Trophoblast cell (in vitro differentiated cells and primary cell): Measurements from ENCODE around the gene PLEK.

Source experiments
- DNase-seq, 2 donors: peaks; one replicate each; pipeline ENCODE4 v3.0.0-alpha.2; 2016
- H2AFZ ChIP-seq: 2 replicates; pipeline ENCODE4 v1.6.1; 2013; ENCODE audit warnings: low read length, moderate library complexity, mild to moderate bottlenecking; ENCODE audit not compliant: insufficient read depth, poor library complexity
- H2AK5ac ChIP-seq: 2 replicates; pipeline ENCODE4 v1.6.1; 2013; ENCODE audit warnings: mild to moderate bottlenecking, low read length
- H2BK120ac ChIP-seq: 2 replicates; pipeline ENCODE4 v1.6.1; 2013; ENCODE audit warnings: low read length, mild to moderate bottlenecking, moderate library complexity; ENCODE audit not compliant: insufficient read depth, poor library complexity
- H2BK12ac ChIP-seq: 2 replicates; pipeline ENCODE4 v1.6.1; 2013; ENCODE audit warnings: mild to moderate bottlenecking, low read length, moderate library complexity
- H2BK5ac ChIP-seq: 2 replicates; pipeline ENCODE4 v1.6.1; 2013; ENCODE audit warnings: low read length, low read depth, moderate library complexity, mild to moderate bottlenecking; ENCODE audit not compliant: poor library complexity
- H3K14ac ChIP-seq: 2 replicates; pipeline ENCODE4 v1.6.1; 2013; ENCODE audit warnings: mild to moderate bottlenecking, low read length
- H3K18ac ChIP-seq: 2 replicates; pipeline ENCODE4 v1.6.1; 2013; ENCODE audit warnings: mild to moderate bottlenecking, low read length
- H3K23ac ChIP-seq: 2 replicates; pipeline ENCODE4 v1.6.1; 2013; ENCODE audit warnings: low read length
- H3K27ac ChIP-seq: 2 replicates; pipeline ENCODE4 v1.5.1; 2013; ENCODE audit warnings: low read depth, mild to moderate bottlenecking, inconsistent platforms, low read length, moderate library complexity
- H3K27me3 ChIP-seq: 2 replicates; pipeline ENCODE4 v1.6.1; 2013; ENCODE audit warnings: inconsistent platforms, mild to moderate bottlenecking, low read length, moderate library complexity; ENCODE audit not compliant: insufficient read depth
- H3K36me3 ChIP-seq, 2 experiments: 1 replicate in 1 of 2; 2 replicates in 1 of 2; pipeline ENCODE4 v1.6.1; 2013; ENCODE audit warnings: low read length in 2 of 2, mild to moderate bottlenecking in 2 of 2, moderate library complexity in 1 of 2; ENCODE audit not compliant: insufficient read depth in 2 of 2, control insufficient read depth in 1 of 2
- H3K4ac ChIP-seq: 2 replicates; pipeline ENCODE4 v1.6.1; 2013; ENCODE audit warnings: low read depth, mild to moderate bottlenecking, low read length, moderate library complexity
- H3K4me1 ChIP-seq, 2 experiments: 1 replicate in 1 of 2; 2 replicates in 1 of 2; pipeline ENCODE4 v1.6.1; 2013; ENCODE audit warnings: low read length in 2 of 2, mild to moderate bottlenecking in 2 of 2, moderate library complexity in 1 of 2; ENCODE audit not compliant: insufficient read depth in 2 of 2, control insufficient read depth in 1 of 2
- H3K4me2 ChIP-seq: 2 replicates; pipeline ENCODE4 v1.6.1; 2013; ENCODE audit warnings: inconsistent platforms, mild to moderate bottlenecking, low read length, moderate library complexity
- H3K4me3 ChIP-seq: 2 replicates; pipeline ENCODE4 v1.5.1; 2013; ENCODE audit warnings: mild to moderate bottlenecking, low read depth, low read length, inconsistent platforms
- H3K79me1 ChIP-seq: one replicate; pipeline ENCODE4 v1.6.1; 2013; ENCODE audit warnings: low read length
- H3K79me2 ChIP-seq: 2 replicates; pipeline ENCODE4 v1.6.1; 2013; ENCODE audit warnings: low read length, mild to moderate bottlenecking; ENCODE audit not compliant: control insufficient read depth, insufficient read depth, poor library complexity
- H3K9ac ChIP-seq: 2 replicates; pipeline ENCODE4 v1.6.1; 2013; ENCODE audit warnings: mild to moderate bottlenecking, low read length
- H3K9me3 ChIP-seq: 2 replicates; pipeline ENCODE4 v1.6.1; 2013; ENCODE audit warnings: low read depth, mild to moderate bottlenecking, control low read depth, inconsistent platforms, low read length; ENCODE audit not compliant: insufficient read depth
- H4K12ac ChIP-seq: 2 replicates; pipeline ENCODE4 v1.6.1; 2013; ENCODE audit warnings: low read depth, mild to moderate bottlenecking, low read length, moderate library complexity
- H4K8ac ChIP-seq: 2 replicates; pipeline ENCODE4 v1.6.1; 2013; ENCODE audit warnings: low read depth, mild to moderate bottlenecking, low read length, moderate library complexity
- H4K91ac ChIP-seq: one replicate; pipeline ENCODE4 v1.6.1; 2013; ENCODE audit warnings: low read depth, mild to moderate bottlenecking, low read length, moderate library complexity
- WGBS: extraction: QIAGEN DNeasy Blood & Tissue Kit; methylation state at CpG from one replicate; pipeline ENCODE4 v1.1.7; 2013; ENCODE audit warnings: missing lambda C conversion rate; ENCODE audit not compliant: insufficient read length, insufficient coverage; ENCODE audit errors: extremely low coverage; 5-methylcytosine and 5-hydroxymethylcytosine counted together

PLEK gene

GRCh38 chr2:68371581-68371980 is 6.5 kb downstream of the PLEK start:
- Histone ChIP-seq H3K27ac (no peak overlapping the region), H2BK12ac (no peak overlapping the region), H3K79me1 (no peaks in the 10 kb centered on the region), H3K18ac (no peak overlapping the region), H3K79me2 (no peaks in the 10 kb centered on the region), H3K4me2 (no peak overlapping the region), H3K4me3 (no peak overlapping the region), H3K23ac (no peak overlapping the region), H2BK120ac (no peak overlapping the region), H2BK5ac (no peak overlapping the region), H3K27me3 (no peaks in the 10 kb centered on the region), H3K4me1 (no peaks in the 10 kb centered on the region), H3K9ac (no peak overlapping the region), H2AFZ (no peak overlapping the region), H3K14ac (no peak overlapping the region), H3K9me3 (no peaks in the 10 kb centered on the region), H4K8ac (no peak overlapping the region), H2AK5ac (no peak overlapping the region), H3K36me3 (no peaks in the 10 kb centered on the region), H4K91ac (no peak overlapping the region), H4K12ac (no peak overlapping the region), H3K4ac (no peak overlapping the region)
- WGBS = no CpG with 5 or more reads among the region's 3 CpGs
- no peak for DNase-seq

- Histone ChIP-seq H3K9me3 (no peaks in the 10 kb centered on the region), H3K4me3 (no peak overlapping the region), H2BK12ac (no peak overlapping the region), H2AFZ (no peak overlapping the region), H3K27me3 (no peaks in the 10 kb centered on the region), H4K91ac (no peak overlapping the region), H3K4ac (no peak overlapping the region), H3K4me1 (no peaks in the 10 kb centered on the region), H3K27ac (no peak overlapping the region), H2AK5ac (no peak overlapping the region), H3K9ac (no peak overlapping the region), H3K79me2 (no peaks in the 10 kb centered on the region), H2BK5ac (no peak overlapping the region), H3K14ac (no peak overlapping the region), H3K23ac (no peak overlapping the region), H4K12ac (no peak overlapping the region), H2BK120ac (no peak overlapping the region), H3K4me2 (no peak overlapping the region), H3K36me3 (no peaks in the 10 kb centered on the region), H3K18ac (no peak overlapping the region), H3K79me1 (no peaks in the 10 kb centered on the region), H4K8ac (no peak overlapping the region)
- no CpG with 5 or more reads among the region's 2 CpGs for WGBS
- no peak for DNase-seq
Measured at GRCh38 chr2:68372485-68372884, 7.4 kb downstream of the PLEK start.

GRCh38 chr2:68374184-68374583 is 9.1 kb downstream of the PLEK start:
- WGBS = no CpG with 5 or more reads among the region's 2 CpGs
- Histone ChIP-seq H3K4me2 (no peak overlapping the region), H3K79me1 (no peaks in the 10 kb centered on the region), H4K12ac (no peak overlapping the region), H3K23ac (no peak overlapping the region), H2AK5ac (no peak overlapping the region), H3K79me2 (no peaks in the 10 kb centered on the region), H3K9ac (no peak overlapping the region), H2AFZ (no peak overlapping the region), H3K4me1 (no peaks in the 10 kb centered on the region), H3K36me3 (no peaks in the 10 kb centered on the region), H2BK120ac (no peak overlapping the region), H2BK5ac (no peak overlapping the region), H3K9me3 (no peaks in the 10 kb centered on the region), H3K18ac (no peak overlapping the region), H2BK12ac (no peak overlapping the region), H4K8ac (no peak overlapping the region), H3K4ac (no peak overlapping the region), H4K91ac (no peak overlapping the region), H3K14ac (no peak overlapping the region), H3K27me3 (no peaks in the 10 kb centered on the region), H3K27ac (no peak overlapping the region), H3K4me3 (no peak overlapping the region)
- peak in 1 of 2 donors; percentile 76 for DNase-seq

GRCh38 chr2:68375582-68375981 is 10.5 kb downstream of the PLEK start:
- no peaks in the 10 kb centered on the region for H3K36me3 ChIP-seq
- H2BK120ac ChIP-seq = no peak overlapping the region
- H4K91ac ChIP-seq = no peak overlapping the region
- no peak overlapping the region for H3K23ac ChIP-seq
- no peak overlapping the region for H3K4me3 ChIP-seq
- H2BK12ac ChIP-seq = no peak overlapping the region
- no peaks in the 10 kb centered on the region for H3K27me3 ChIP-seq
- H3K9ac ChIP-seq = no peak overlapping the region
- H3K27ac ChIP-seq = no peak overlapping the region
- no peak overlapping the region for H3K4ac ChIP-seq
- no peaks in the 10 kb centered on the region for H3K9me3 ChIP-seq
- no peak overlapping the region for H2BK5ac ChIP-seq
- H3K18ac ChIP-seq = no peak overlapping the region
- no peaks in the 10 kb centered on the region for H3K4me1 ChIP-seq
- no peak overlapping the region for H3K14ac ChIP-seq
- no peak overlapping the region for H4K12ac ChIP-seq
- H2AFZ ChIP-seq = no peak overlapping the region
- no peak overlapping the region for H2AK5ac ChIP-seq
- H3K79me2 ChIP-seq = no peaks in the 10 kb centered on the region
- DNase-seq = no peak
- H3K4me2 ChIP-seq = no peak overlapping the region
- no peaks in the 10 kb centered on the region for H3K79me1 ChIP-seq
- H4K8ac ChIP-seq = no peak overlapping the region
